ENCODE results near the gene HSD17B8.

The HSD17B8 gene

GRCh38 chr6:33204415-33205190 is at the start of gene HSD17B8:
TSS of gene HSD17B8 (plus strand) at chr6:33204655. CDS start at chr6:33204669, 14 bp downstream.
- peak; percentile 84 for DNase-seq

GRCh38 chr6:33156561-33156960 is 47.9 kb upstream of the HSD17B8 start:
- no peak for DNase-seq

- DNase-seq: no peak
These were observed 47.5 kb upstream of the HSD17B8 start for GRCh38 chr6:33156964-33157363.

DNA sequence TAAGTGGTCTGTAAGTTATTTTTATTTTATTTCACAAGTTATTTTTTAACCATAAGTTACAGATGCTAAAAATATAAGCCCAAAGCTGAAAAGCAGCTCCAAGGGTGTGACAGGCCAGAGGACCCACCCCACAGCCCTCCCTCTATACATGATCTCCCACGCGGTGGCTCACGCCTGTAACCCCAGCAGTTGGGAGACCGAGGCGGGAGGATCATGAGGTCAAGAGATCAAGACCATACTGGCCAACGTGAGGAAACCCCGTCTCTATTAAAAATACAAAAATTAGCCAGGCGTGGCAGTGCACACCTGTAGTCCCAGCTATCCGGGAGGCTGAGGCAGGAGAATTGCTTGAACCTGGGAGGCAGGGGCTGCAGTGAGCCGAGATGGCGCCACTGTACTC is 44.4 kb upstream of the HSD17B8 start:
- DNase-seq: no peak

DNA sequence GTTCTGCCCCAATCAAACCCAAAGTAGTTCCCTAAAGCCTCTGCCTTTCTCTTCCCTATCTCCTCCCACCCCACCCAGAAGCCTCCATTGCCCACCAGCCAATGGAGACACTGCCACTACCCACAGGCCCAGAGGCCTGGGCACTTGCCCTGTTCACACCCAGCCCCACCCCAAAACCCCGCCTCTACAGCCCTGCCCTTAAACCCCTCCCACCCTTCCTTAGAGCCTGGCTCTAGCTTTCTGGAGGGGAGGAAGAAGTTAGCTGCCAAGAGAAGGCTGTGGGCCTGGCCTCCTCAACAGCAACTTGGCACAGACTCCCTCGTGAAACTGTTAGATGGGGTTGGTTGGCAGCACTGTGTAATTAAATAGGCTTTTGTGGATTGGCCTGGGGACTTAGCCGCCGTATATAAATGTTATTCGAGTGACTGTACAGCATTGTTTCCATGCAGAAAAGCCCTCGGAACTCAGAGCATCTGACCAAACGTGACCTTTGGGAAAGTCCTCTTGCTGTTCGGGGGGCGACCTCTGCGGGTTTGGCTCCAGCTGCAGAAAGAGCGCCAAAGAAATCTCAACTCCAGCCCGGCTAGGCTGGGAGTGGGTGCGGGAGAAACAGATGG is 43.6 kb upstream of the HSD17B8 start:
- no peak for DNase-seq

DNA sequence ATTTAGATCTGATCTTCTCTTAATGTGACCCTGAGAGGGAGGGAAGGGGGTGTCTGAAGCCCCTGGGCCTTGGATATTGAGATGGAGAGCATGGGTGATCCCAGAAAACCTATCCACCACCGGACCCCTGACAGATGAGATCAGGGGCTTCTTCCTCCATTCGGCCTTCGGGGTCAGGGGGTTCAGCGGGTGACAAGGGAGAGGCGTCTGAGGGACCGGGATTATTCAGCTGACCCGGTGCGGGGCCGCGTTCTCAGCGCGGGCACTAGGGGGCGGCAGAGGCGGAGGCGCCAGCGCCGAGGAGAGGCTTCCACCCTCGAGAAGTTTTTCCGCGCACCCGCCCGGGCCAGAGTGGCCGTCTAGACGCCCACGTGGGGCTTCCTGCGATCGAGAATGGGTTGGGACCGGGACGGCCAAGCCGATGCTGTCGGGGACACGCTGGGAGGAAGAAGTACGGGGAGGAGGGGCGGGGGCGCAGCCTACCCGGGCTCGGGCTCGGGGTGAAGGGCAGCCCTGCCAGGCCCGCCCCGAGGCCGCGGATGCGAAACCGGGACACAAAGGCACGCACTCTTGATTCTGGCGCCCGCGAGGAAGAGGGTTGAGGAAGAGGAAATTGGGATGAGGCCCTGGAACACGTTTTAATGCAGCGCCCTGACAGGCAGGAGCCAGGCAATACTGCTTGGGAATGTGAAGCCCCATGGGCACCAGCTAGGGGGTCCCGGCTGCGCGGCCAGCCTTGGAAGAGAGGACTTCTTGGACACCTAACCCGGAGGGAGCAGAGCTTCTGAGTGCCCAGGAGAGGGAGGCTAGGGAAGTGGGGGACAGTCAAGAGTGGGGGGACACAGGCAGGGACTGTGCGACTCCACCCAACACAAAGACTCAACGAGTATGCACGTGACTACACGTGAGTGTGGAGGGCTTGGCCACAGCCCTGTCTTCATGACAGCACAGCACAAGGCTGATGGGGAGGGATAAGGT is 42.8 kb upstream of the HSD17B8 start:
- DNase-seq: peak; percentile 54

DNA sequence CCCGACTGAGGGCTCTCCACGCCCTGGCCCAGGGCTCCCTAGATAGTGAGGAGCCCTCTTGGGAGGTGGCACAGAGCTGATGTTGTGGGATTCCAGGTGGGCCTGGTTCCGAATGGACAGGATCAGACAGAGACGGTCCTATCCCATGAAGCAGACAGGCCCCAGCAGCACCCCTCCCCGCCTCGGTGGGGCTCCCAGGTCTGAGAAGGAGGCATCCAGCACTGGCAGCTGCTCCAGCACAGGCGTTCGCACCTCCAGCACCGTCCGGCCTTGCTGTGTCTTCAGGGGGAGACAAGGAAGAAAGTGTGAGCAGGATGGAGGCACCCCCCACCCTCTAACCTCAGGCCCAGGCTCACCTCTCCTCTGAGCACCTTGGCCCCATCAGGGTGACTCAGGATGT is 40.9 kb upstream of the HSD17B8 start:
- no peak for DNase-seq

GRCh38 chr6:33164176-33164575 is 40.3 kb upstream of the HSD17B8 start:
- no peak for DNase-seq

DNA sequence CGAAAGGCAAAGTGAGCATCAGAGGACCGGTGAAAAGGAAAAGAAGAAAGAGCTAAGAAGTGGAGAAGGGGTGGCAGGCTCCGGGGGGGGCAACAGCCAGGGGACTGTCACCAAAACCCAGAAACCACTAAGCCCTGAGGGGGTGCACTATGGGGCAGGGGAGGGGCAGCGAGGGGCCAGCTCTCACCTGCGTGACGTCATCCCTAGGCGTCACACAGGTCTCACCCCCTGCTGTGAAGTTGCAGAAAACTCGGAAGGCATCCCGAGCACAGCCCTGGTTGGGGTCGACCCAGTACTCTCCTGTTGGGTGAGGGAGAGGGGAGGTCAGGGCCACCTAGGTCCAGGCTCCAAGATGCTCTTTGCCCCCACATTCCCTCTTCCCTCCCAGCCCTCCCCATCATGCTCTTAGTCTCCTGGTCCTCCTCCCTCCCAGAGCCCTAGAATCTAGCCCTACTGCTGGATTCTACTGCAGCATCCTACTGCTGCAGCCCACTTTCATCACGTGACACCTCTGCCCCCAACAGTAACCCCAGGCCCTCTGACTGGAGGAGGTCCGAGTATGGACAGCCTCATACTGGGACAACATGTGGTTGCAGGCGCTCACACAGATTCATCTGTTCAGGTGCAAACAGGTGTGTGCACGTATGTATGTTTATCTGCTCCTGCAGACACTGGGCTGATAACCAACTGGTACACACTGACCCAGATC is 39.6 kb upstream of the HSD17B8 start:
- no peak for DNase-seq

- no peak for DNase-seq
These were observed 38.7 kb upstream of the HSD17B8 start for GRCh38 chr6:33165581-33166258.

- no peak for DNase-seq
These were observed 38.1 kb upstream of the HSD17B8 start for GRCh38 chr6:33166363-33166762.

DNA sequence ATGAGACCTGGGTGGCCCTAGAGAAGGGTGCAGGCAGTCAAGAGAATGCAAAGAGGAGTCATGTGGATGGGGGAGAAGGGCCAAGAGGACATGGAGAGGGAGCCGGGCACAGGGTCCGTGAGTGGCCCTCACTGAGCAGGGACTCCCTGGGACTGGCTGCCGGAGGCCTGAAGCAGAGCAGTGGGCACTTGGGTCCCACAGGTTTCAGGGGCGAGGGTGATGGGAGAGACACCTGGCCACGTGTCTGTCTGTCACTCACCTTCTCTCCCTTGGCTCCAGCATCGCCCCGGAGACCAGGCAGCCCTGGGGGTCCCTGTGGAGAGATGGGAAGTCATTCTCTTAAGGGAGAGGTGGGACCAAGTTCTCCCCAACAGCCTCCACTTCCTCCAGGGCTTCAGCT is 37.6 kb upstream of the HSD17B8 start:
- DNase-seq: no peak

DNA sequence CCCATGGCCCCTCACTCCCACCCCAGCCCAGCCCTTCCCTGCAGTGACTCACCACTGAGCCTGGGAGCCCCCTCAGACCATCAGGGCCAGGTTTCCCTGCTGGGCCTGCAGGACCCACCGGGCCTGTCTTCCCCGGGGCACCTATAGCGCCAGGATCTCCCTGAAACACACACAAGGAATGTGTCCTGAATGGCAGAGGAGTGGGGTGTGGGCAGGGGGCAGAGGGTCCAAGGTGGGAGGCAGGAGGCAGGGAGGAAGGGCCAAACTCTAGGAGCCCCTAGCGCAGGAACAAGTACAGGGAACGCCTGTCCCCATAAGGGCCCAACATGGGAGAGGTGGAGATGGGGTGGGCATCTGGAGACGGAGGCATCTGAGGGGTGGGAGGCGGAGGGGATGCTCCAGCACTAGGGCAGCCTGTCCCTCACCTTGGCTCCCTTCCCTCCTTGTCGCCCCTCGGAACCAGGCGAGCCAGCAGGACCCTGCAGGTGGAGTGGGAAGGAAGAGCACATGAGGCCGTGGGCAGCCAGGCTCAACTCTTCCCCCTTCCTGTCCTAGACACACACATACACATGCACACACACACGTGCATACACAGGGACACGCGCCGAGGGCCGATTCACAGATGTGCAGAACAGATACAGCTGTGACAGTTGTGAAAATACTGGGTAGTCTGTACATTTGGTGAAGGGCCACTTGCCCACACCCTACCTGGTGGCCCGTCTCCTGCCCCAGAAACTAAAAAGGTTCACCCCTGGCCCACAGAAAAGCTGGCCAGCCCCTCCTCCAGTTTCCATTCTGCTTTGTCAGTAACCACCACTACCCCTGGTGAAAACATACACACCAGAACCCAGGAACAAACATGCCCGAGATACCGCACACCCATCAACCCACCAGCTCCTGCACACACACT is 36.8 kb upstream of the HSD17B8 start:
- no peak for DNase-seq

GRCh38 chr6:33168284-33168601 is 36.2 kb upstream of the HSD17B8 start:
- no peak for DNase-seq

GRCh38 chr6:33168639-33169038 is 35.8 kb upstream of the HSD17B8 start:
- no peak for DNase-seq

DNA sequence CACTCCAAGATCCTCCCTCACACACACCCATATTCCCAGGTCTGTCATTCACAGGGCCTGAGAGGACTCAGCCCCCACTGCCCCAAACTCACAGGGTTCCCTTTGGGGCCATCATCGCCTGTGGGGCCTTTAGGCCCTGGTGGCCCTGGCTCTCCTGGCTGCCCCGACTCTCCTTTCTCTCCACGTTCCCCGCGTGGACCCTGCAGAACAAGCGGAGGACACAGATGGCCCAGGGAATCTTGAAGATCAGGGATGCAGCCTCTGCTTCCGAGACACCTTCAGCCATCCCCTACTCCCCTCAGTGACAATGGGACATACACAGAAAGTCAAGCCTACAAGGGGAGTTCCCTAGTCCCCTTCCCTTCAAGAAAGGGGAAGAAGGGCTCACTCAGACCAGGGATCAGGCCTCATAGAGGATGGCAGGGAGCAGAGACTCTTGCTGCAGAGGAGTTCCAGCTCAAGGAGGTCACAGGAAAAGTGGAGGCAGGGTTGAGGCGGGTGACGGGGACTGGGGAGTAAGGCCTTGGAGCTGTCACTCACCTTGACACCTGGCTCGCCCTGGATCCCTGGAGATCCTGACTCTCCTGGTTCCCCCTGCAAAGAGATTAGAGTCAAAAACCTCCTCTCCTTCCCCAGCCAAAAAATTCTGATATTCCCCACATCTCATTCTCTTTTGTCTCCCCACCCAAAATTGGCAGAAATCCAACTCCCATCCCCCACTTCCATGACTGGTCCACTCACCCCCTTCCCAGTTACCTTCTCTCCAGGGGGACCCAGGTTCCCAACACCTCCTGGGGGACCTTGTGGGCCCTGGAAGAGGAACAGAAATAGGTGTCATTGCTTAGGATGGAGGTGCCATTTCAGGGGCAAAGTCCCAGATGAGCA is 34.9 kb upstream of the HSD17B8 start:
- no peak for DNase-seq

DNA sequence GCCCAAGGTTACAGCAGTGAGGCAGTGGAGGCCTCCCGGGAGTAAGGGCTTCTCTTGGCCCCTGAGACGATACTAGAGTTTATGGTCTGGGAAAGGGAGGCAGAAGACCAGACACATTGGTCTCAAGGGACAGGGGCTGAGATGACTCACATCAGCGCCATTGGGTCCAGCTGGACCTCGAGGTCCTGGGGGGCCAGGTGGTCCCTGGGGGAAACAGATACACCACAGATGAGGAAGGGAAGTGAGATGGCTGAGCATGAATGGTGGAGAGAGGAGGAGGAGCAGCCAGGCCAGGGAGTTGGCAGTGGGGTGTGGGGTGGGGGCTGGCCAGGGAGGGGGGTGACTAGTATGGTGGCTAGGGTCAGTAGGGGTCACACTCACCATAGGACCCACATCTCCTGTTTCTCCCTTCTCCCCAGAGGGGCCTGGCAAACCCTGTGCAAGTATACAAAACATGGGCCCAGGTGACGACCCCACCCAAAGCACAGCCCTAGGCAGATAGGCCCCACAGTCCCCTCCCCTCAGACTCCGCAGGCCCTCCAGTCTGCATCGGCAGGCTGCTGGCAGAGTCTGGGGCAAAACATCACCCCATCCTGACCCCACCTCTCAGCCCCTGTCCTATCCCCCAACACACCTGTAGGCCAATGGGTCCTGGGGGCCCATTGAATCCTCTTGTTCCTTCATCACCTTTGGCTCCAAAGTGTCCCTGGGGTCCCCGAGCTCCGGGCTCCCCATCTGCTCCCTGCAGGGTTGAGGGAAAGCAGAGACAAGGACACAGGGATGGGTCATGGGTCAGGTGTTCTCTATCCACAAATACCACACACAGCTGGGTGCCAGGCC is 34.1 kb upstream of the HSD17B8 start:
- no peak for DNase-seq

GRCh38 chr6:33171016-33171879 is 33.2 kb upstream of the HSD17B8 start:
- no peak for DNase-seq
